ENCODE data around the gene MAP3K19. TPM values are rescaled to one million over a fixed set of nuclear protein-coding genes. Genes with fewer than 3 reads are reported as not detected.

MAP3K19 gene
- total RNA-seq, 2 donors from 2014 or later = not detected

DNA sequence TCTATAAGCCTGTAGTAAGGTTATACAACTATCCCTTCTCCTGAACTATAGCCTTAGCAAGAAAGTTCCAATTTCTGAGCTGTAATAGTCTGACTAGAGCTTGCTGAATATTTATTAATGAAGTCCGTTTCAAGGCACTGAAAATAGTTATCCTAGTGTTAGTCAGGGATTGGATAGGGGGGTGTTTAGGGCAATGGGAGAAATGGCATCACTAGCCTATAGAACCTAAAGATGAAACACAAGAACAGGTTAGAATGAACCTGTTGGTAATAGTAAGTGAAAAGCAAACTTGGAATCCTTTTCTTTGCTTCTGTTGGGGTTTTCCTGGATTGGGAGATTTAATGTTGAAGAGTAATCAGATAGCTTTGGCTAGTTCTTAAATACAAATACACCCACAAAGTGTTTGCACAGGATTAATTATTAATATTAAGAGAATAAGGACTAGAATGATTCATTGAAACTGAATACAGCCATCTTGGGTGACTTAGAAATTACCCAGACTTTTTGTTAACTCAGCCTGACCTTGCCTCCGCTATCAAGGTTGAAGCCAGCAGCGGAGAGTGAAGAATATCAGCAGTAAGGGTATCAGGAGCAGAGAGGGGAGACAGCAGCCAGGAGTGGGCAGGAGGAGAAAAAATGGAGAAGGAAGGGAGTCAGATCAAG lies 114.3 kb downstream of the MAP3K19 start:
- Histone ChIP-seq H3K36me3 (peaks cover 4% of the 10 kb centered on the region), H3K4me3 (no peak overlapping the region), H3K27me3 (replicated peaks; ENCODE audit: insufficient read depth) (no peaks in the 10 kb centered on the region), H3K27ac (no peak overlapping the region), H3K9me3 (no peaks in the 10 kb centered on the region), H3K4me1 (ENCODE audit: control insufficient read depth in 1 of 2, low read depth in 2 of 2) (peaks cover 26 to 37% of the 10 kb centered on the region in 2 donors)
- no peak for DNase-seq (ENCODE audit: low spot score)
- ATAC-seq (ENCODE audit: insufficient number of reproducible peaks, low FRiP score, low read depth) = no peak
- TF ChIP-seq, protein P1, sequence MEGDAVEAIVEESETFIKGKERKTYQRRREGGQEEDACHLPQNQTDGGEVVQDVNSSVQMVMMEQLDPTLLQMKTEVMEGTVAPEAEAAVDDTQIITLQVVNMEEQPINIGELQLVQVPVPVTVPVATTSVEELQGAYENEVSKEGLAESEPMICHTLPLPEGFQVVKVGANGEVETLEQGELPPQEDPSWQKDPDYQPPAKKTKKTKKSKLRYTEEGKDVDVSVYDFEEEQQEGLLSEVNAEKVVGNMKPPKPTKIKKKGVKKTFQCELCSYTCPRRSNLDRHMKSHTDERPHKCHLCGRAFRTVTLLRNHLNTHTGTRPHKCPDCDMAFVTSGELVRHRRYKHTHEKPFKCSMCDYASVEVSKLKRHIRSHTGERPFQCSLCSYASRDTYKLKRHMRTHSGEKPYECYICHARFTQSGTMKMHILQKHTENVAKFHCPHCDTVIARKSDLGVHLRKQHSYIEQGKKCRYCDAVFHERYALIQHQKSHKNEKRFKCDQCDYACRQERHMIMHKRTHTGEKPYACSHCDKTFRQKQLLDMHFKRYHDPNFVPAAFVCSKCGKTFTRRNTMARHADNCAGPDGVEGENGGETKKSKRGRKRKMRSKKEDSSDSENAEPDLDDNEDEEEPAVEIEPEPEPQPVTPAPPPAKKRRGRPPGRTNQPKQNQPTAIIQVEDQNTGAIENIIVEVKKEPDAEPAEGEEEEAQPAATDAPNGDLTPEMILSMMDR (IDR thresholded peaks at IDR 0.05) = no peak

DNA sequence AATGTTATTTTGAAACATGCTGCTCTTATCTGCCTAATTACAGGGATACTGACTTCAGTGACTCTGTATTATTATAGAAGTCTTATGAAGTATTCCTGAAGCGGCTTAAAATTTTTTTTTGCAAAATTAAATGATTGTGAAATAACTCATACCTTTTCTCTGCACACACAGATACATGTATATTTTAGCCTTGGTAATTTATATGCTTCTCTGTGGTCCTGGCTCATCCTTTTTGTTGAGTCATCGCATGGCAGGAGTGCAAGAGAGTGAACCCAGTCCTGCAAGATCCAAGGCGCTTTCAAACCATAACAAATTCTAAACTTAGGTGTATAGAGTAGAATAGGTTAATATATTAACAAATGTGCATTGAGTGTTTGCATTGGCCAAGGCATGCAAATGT lies 120.1 kb downstream of the MAP3K19 start:
- Histone ChIP-seq H3K27me3 (replicated peaks; ENCODE audit: insufficient read depth) (no peaks in the 10 kb centered on the region), H3K4me3 (no peak overlapping the region), H3K27ac (no peak overlapping the region), H3K9me3 (no peaks in the 10 kb centered on the region), H3K36me3 (no peaks in the 10 kb centered on the region), H3K4me1 (ENCODE audit: control insufficient read depth in 1 of 2, low read depth in 2 of 2) (peaks cover 28 to 58% of the 10 kb centered on the region in 2 donors)
- no peak for DNase-seq (ENCODE audit: low spot score)
- no peak for ATAC-seq (ENCODE audit: insufficient number of reproducible peaks, low FRiP score, low read depth)
- TF ChIP-seq, protein P1 (IDR thresholded peaks at IDR 0.05) = no peak

DNA sequence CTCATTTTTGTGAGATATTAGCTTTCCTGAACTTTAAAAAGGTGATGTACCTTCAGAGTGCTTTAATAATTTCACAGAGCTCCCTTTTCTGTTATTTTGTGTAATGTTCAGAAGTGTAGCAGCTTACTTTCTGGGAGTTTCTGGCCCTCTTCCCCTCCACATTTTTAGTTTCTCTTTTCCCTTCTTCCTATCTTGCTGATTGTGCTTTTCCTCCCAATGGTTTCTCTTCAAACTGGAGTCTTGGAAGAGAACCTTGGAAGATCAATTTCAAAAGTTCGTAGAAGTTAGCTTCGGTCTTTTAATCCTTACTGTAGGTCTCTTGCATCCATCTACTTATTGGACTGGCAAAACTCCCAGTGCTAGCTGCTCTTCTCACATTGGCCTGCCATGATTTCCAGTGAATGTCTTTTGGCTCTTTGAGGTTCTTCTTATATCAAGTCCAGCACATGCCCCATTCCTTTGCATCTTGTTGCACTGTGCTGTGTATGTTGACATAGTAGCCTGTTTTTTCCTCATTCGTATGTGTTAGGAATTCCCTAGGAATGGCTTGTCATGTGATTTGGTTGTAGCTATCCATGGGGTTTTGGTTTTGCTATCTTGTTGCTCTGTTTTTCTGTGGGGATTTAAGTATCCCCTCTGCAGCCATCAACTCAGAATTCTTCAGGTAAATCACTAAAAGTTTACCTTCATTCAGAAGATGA lies 120.9 kb downstream of the MAP3K19 start:
- H3K9me3 ChIP-seq = no peaks in the 10 kb centered on the region
- H3K4me1 ChIP-seq (ENCODE audit: control insufficient read depth in 1 of 2, low read depth in 2 of 2) = peaks cover 37 to 64% of the 10 kb centered on the region in 2 donors
- TF ChIP-seq, protein P1 (IDR thresholded peaks at IDR 0.05) = no peak
- H3K36me3 ChIP-seq = no peaks in the 10 kb centered on the region
- no peaks in the 10 kb centered on the region for H3K27me3 ChIP-seq (replicated peaks; ENCODE audit: insufficient read depth)
- ATAC-seq (ENCODE audit: insufficient number of reproducible peaks, low FRiP score, low read depth) (no peak), DNase-seq (ENCODE audit: low spot score) (no peak)
- no peak overlapping the region for H3K27ac ChIP-seq
- H3K4me3 ChIP-seq = no peak overlapping the region

DNA sequence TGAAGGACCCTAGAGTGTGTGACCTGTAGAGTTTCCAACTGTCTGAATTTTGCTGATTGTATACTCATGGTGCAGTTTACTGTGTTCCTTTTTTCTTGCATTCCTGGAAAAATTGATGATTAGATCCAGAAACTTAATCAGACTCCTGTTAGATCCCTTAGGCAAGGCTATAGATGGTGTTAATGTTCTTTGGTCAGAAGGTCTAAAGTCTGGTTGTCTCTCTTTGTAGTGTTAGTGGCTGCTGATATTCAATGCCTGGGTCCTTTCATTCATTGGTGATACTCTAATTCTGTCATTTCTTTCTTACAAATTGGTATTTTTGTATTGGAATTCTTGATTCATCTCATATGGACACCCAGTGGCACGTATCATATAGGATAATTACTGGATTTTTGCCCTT lies 122.3 kb downstream of the MAP3K19 start:
- peaks cover 49 to 79% of the 10 kb centered on the region in 2 donors for H3K4me1 ChIP-seq (ENCODE audit: control insufficient read depth in 1 of 2, low read depth in 2 of 2)
- H3K4me3 ChIP-seq = no peak overlapping the region
- ATAC-seq (ENCODE audit: insufficient number of reproducible peaks, low FRiP score, low read depth) (no peak), DNase-seq (ENCODE audit: low spot score) (no peak)
- no peaks in the 10 kb centered on the region for H3K9me3 ChIP-seq
- no peaks in the 10 kb centered on the region for H3K36me3 ChIP-seq
- TF ChIP-seq, protein P1 (IDR thresholded peaks at IDR 0.05) = no peak
- H3K27me3 ChIP-seq (replicated peaks; ENCODE audit: insufficient read depth) = no peaks in the 10 kb centered on the region
- H3K27ac ChIP-seq = no peak overlapping the region

DNA sequence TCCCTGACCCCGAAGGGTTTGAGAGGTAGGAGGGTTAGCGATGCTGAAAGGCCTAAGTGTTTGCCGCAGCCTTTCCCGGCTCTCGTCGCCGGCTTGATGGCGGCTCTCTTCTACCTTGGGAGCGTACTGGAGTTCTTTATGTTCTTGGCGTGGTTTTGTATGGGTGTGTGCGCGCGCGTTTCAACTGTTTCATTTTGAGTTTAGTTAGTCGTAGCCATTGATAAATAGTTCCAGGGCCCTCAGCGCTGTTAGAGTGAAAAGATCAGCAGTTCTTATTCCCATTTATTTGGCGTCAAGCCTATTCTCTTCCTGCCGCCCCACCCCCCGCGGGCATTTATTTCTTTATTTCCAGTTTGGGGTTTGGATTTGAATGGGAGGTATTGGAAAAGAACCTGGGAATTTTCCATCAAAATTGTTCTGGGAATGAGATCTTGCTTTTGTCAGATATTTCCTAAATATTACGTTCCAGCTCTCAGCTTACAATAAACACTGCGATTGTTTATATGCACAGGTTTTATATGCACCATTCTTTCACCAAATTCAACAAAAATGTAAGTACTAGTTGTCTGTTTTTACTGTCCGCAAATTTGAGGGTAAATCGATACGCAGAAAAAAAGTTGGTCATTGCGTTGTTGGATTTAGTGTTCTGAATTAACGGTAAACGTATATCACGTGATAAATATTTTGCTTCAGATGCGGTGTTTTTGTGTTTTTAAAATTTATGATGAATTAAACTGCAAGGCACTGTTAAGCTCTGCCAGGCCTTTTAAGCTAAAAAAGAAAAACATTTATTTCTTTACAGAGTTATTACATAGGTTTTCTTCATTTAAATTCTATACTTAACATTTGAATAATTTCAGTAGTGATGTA lies 127.7 kb downstream of the MAP3K19 start:
- TF ChIP-seq, protein P1 (IDR thresholded peaks at IDR 0.05) = no peak
- H3K27me3 ChIP-seq (replicated peaks; ENCODE audit: insufficient read depth) = no peaks in the 10 kb centered on the region
- H3K36me3 ChIP-seq = no peaks in the 10 kb centered on the region
- peak overlapping the region; percentile 80 for H3K4me3 ChIP-seq
- H3K4me1 ChIP-seq (ENCODE audit: control insufficient read depth in 1 of 2, low read depth in 2 of 2) = peaks cover 41 to 55% of the 10 kb centered on the region in 2 donors
- H3K27ac ChIP-seq = peak overlapping the region; percentile 92 to 96
- H3K9me3 ChIP-seq = no peaks in the 10 kb centered on the region
- ATAC-seq (ENCODE audit: insufficient number of reproducible peaks, low FRiP score, low read depth) = no peak
- DNase-seq (ENCODE audit: low spot score) = peak; percentile 2
